ENCODE results near the gene CARS1. TPM values are rescaled to one million over a fixed set of nuclear protein-coding genes. Genes with fewer than 3 reads are reported as not detected.

Gene CARS1
- total and polyA plus RNA-seq, 10 of the 15 experiments (the other 5 are each of a cell fraction or from before 2014, with no cell fraction given), result 7.8 to 60.6 (median 45.7) TPM

DNA sequence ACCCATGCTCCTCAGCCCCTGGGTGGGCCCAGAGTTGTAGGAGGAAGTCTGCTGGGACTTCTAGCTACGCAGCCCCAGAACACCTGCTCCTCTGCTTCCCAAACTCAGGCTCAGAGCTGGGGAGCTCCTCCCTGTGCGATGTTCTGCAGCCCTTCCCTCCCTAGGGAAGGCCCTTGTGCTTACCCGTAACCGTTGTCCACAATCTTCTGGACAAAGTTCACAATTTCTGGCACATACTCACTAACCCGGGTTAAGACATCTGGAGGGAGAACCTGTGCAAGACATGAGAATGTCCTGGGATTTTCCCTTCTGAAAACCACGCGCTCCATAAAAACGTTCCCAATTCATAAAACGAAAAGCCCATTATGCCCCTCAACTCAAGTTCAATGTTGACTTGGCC lies 28.4 kb downstream of the CARS1 start:
- in situ Hi-C loops (cut with MboI) (no loop called here), intact Hi-C loops (cut with micrococcal nuclease; ENCODE audit: unreplicated experiment) (no loop called here)
- no TSS peak for BruUV-seq (replicated peaks)
- Histone ChIP-seq H3K9me3 (replicated peaks; ENCODE audit: control insufficient read depth, insufficient read depth, low read length) (no peaks in the 10 kb centered on the region), H2AFZ (ENCODE audit: control insufficient read depth, low read depth, low read length) (no peak overlapping the region), H3K9ac (ENCODE audit: control insufficient read depth, insufficient read depth, low read length) (no peak overlapping the region), H3K27me3 (replicated peaks in 1 of 2; ENCODE audit: control insufficient read depth in 2 of 2, insufficient read depth in 2 of 2, low read length in 1 of 2) (no peaks in the 10 kb centered on the region), H3K4me2 (ENCODE audit: control insufficient read depth, insufficient read depth) (no peak overlapping the region), H3K27ac (ENCODE audit: control insufficient read depth, insufficient read depth) (no peak overlapping the region), H3K79me2 (ENCODE audit: control insufficient read depth, insufficient read depth, low read length) (no peaks in the 10 kb centered on the region), H3K4me1 (ENCODE audit: control insufficient read depth, insufficient read depth, low read length) (peaks cover 7% of the 10 kb centered on the region), H3K36me3 (ENCODE audit: control insufficient read depth in 2 of 2, insufficient read depth in 2 of 2, low read length in 1 of 2) (peaks cover 25 to 29% of the 10 kb centered on the region in 2 experiments), H3K4me3 (no peak overlapping the region), H4K20me1 (ENCODE audit: control insufficient read depth, insufficient read depth) (no peaks in the 10 kb centered on the region)
- ChIA-PET SMC1A (ENCODE audit: uncharacterized antibody, unreplicated experiment) (interaction anchor here (1.1 kb wide), 1 partner anchor 54 kb away, joined by 4 read pairs; no protein-coding TSS in a partner anchor), RAD21 (ENCODE audit: unreplicated experiment) (no interaction called here), CTCF (no interaction called here), POLR2A (no interaction called here)
- TF ChIP-seq SREBF2 (IDR thresholded peaks at IDR 0.05; ENCODE audit: low read length), result no peak
- ATAC-seq (no peak), DNase-seq (ENCODE audit: low read depth, low spot score) (no peak), FAIRE-seq (no peak)
- 95% methylated on average over 9 of the region's 9 CpGs for WGBS (ENCODE audit: insufficient coverage, insufficient replicate concordance, low lambda C conversion rate, missing lambda C conversion rate)

DNA sequence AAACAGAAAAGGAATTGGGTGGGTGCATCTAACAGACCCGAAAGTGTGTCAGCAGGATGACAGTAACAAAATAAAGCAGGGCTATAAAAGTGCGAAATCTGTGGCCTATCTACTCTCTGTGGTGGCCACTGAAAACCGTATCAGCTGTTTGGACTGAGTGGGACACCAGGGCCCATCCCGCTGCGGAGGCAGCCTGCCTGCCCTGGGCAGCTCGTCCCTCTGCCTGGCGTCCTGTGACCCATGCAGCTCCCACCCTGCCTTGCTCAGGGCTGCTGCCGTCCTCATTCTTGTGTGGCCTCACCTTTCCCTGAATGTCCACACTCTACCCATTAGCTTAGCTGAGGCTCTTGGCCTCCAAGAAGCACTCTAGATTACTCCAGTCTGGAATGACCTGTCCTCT lies 30.4 kb downstream of the CARS1 start:
- TF ChIP-seq NR2F1 (conservative IDR thresholded peaks at IDR 0.05), result no peak
- no peak for TF ChIP-seq POLR2AphosphoS2 (IDR thresholded peaks at IDR 0.05; ENCODE audit: low read depth, low read length)
- no peak for TF ChIP-seq SUZ12 (IDR thresholded peaks at IDR 0.05; ENCODE audit: unreplicated experiment)
- TF ChIP-seq, protein P1, sequence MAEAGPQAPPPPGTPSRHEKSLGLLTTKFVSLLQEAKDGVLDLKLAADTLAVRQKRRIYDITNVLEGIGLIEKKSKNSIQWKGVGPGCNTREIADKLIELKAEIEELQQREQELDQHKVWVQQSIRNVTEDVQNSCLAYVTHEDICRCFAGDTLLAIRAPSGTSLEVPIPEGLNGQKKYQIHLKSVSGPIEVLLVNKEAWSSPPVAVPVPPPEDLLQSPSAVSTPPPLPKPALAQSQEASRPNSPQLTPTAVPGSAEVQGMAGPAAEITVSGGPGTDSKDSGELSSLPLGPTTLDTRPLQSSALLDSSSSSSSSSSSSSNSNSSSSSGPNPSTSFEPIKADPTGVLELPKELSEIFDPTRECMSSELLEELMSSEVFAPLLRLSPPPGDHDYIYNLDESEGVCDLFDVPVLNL (IDR thresholded peaks at IDR 0.05; ENCODE audit: low read depth, low read length), result no peak
- no peak for TF ChIP-seq NRF1 (conservative IDR thresholded peaks at IDR 0.05; ENCODE audit: low read depth, low read length)
- TF ChIP-seq CBX3 (IDR thresholded peaks at IDR 0.05; ENCODE audit: borderline replicate concordance, low read depth), result no peak
- TF ChIP-seq SMAD5 (IDR thresholded peaks at IDR 0.05; ENCODE audit: low read depth), result no peak
- BruUV-seq (replicated peaks), result no TSS peak
- DNase-seq (ENCODE audit: low read depth, low spot score) (no peak), FAIRE-seq (no peak), ATAC-seq (no peak)
- H3K4me3 ChIP-seq, result no peak overlapping the region
- ChIA-PET POLR2A (no interaction called here), CTCF (interaction anchor here (0.6 kb wide), 1 partner anchor 522 kb away, joined by 3 read pairs; no protein-coding TSS in a partner anchor), SMC1A (ENCODE audit: uncharacterized antibody, unreplicated experiment) (no interaction called here), RAD21 (ENCODE audit: unreplicated experiment) (interaction anchor here (1.4 to 1.5 kb wide), 2 partner anchors 10 to 38 kb away, joined by 3 read pairs; no protein-coding TSS in a partner anchor)
- 88% methylated on average over 6 of the region's 8 CpGs for WGBS (ENCODE audit: insufficient coverage, insufficient replicate concordance, low lambda C conversion rate, missing lambda C conversion rate)
- H3K36me3 ChIP-seq (ENCODE audit: control insufficient read depth in 2 of 2, insufficient read depth in 2 of 2, low read length in 1 of 2), result peaks cover 24 to 27% of the 10 kb centered on the region in 2 experiments; a peak in 3 of 4 replicates
- H3K9me3 ChIP-seq (replicated peaks; ENCODE audit: control insufficient read depth, insufficient read depth, low read length), result no peaks in the 10 kb centered on the region
- H2AFZ ChIP-seq (ENCODE audit: control insufficient read depth, low read depth, low read length), result no peak overlapping the region
- no peaks in the 10 kb centered on the region for H3K27me3 ChIP-seq (replicated peaks in 1 of 2; ENCODE audit: control insufficient read depth in 2 of 2, insufficient read depth in 2 of 2, low read length in 1 of 2)
- no peak overlapping the region for H3K27ac ChIP-seq (ENCODE audit: control insufficient read depth, insufficient read depth)
- intact Hi-C loops (cut with micrococcal nuclease; ENCODE audit: unreplicated experiment) (no loop called here), in situ Hi-C loops (cut with MboI) (no loop called here)
- no peak overlapping the region for H3K4me2 ChIP-seq (ENCODE audit: control insufficient read depth, insufficient read depth)
- no peaks in the 10 kb centered on the region for H3K79me2 ChIP-seq (ENCODE audit: control insufficient read depth, insufficient read depth, low read length)
- H3K9ac ChIP-seq (ENCODE audit: control insufficient read depth, insufficient read depth, low read length), result no peak overlapping the region
- peaks cover 24% of the 10 kb centered on the region for H3K4me1 ChIP-seq (ENCODE audit: control insufficient read depth, insufficient read depth, low read length)
- H4K20me1 ChIP-seq (ENCODE audit: control insufficient read depth, insufficient read depth), result no peaks in the 10 kb centered on the region

Data from GM12878 (cell line).